CD8-positive, alpha-beta memory T cell (primary cell): ENCODE results near the gene COL4A5. TPM values are rescaled to one million over a fixed set of nuclear protein-coding genes. Genes with fewer than 3 reads are reported as not detected.

Experiments used
- CTCF ChIA-PET: fragments of 350-600 bp; sonication (Branson Sonifier 250); formaldehyde crosslinking; loops from one replicate; lab custom pipeline; 2021; ENCODE audit warnings: antibody characterized with exemption; lab: Charles Lee
- POLR2A ChIA-PET: fragments of 350-600 bp; sonication (Branson Sonifier 250); formaldehyde crosslinking; loops from one replicate; lab custom pipeline; 2021; ENCODE audit warnings: antibody characterized with exemption; lab: Charles Lee
- DNase-seq, 5 donors: peaks; one replicate each; pipeline versions ENCODE4 v3.0.0 to v3.0.0-alpha.2; 2020 to 2022; ENCODE audit warnings: mixed read lengths in 1 of 5
- H3K27ac ChIP-seq: one replicate; pipeline ENCODE4 v1.7.0; 2013; ENCODE audit warnings: low read depth, mild to moderate bottlenecking, low read length, moderate library complexity
- H3K27me3 ChIP-seq: 2 replicates; pipeline ENCODE4 v1.7.0; 2013; ENCODE audit warnings: low read length, mild to moderate bottlenecking; ENCODE audit not compliant: insufficient read depth, poor library complexity, severe bottlenecking
- H3K36me3 ChIP-seq: 2 replicates; pipeline ENCODE4 v1.7.0; 2013; ENCODE audit warnings: mild to moderate bottlenecking, low read length, moderate library complexity; ENCODE audit not compliant: insufficient read depth
- H3K4me1 ChIP-seq: 2 replicates; pipeline ENCODE4 v1.7.0; 2013; ENCODE audit warnings: mild to moderate bottlenecking, low read length, moderate library complexity; ENCODE audit not compliant: insufficient read depth
- H3K4me3 ChIP-seq: 2 replicates; pipeline ENCODE4 v1.7.0; 2013; ENCODE audit warnings: mild to moderate bottlenecking, low read length
- H3K9me3 ChIP-seq: 2 replicates; pipeline ENCODE4 v1.7.0; 2013; ENCODE audit warnings: mild to moderate bottlenecking, low read length
- H3K27ac Mint-ChIP-seq, 8 donors: one replicate each; pipeline ENCODE4 v1.8.0; 2020 to 2021; ENCODE audit warnings: mixed read lengths in 8 of 8, mild to moderate bottlenecking in 6 of 8, inconsistent platforms in 3 of 8, moderate library complexity in 3 of 8
- H3K27me3 Mint-ChIP-seq, 2 donors: one replicate each; pipeline ENCODE4 v1.8.0; 2020 to 2021; ENCODE audit warnings: mixed read lengths in 2 of 2, mild to moderate bottlenecking in 1 of 2, moderate library complexity in 1 of 2
- H3K36me3 Mint-ChIP-seq, 3 donors: one replicate each; pipeline ENCODE4 v1.8.0; 2020 to 2021; ENCODE audit warnings: mixed read lengths in 3 of 3, inconsistent platforms in 1 of 3, mild to moderate bottlenecking in 1 of 3
- H3K4me1 Mint-ChIP-seq, 3 donors: one replicate each; pipeline ENCODE4 v1.8.0; 2020 to 2021; ENCODE audit warnings: mixed read lengths in 3 of 3, inconsistent platforms in 1 of 3, mild to moderate bottlenecking in 1 of 3
- H3K4me3 Mint-ChIP-seq, 7 donors: one replicate each; pipeline ENCODE4 v1.8.0; 2020 to 2021; ENCODE audit warnings: mixed read lengths in 7 of 7, mild to moderate bottlenecking in 6 of 7, moderate library complexity in 4 of 7, inconsistent platforms in 2 of 7
- H3K9me3 Mint-ChIP-seq, 5 donors: one replicate each; pipeline ENCODE4 v1.8.0; 2020 to 2022; ENCODE audit warnings: mixed read lengths in 5 of 5, mild to moderate bottlenecking in 3 of 5, moderate library complexity in 2 of 5, inconsistent platforms in 1 of 5
- polyA plus RNA-seq: library from polyadenylated mRNA; unstranded; fragments of 300-500 nt; fragmentation: Illumina TruSeq; gene quantifications from one replicate; pipeline ENCODE4 v1.2.3, GENCODE V29; 2021
- total RNA-seq, 2 experiments: library from RNA; stranded (reverse); gene quantifications; one replicate each; pipeline ENCODE4 v1.2.3, GENCODE V29; 2021

The COL4A5 gene
- total and polyA plus RNA-seq, 3 experiments from 2014 or later = not detected

GRCh38 chrX:108537005-108537404, 97.4 kb downstream of the COL4A5 start:
- H3K4me3 ChIP-seq = no peak overlapping the region
- Mint-ChIP-seq H3K9me3 (no peaks in the 10 kb centered on the region), H3K4me3 (no peak overlapping the region), H3K27ac (no peak overlapping the region), H3K36me3 (no peaks in the 10 kb centered on the region), H3K27me3 (peaks cover 0 to 4% of the 10 kb centered on the region in 2 donors), H3K4me1 (no peaks in the 10 kb centered on the region)
- H3K36me3 ChIP-seq = no peaks in the 10 kb centered on the region
- no peaks in the 10 kb centered on the region for H3K27me3 ChIP-seq
- no peak for DNase-seq
- no peaks in the 10 kb centered on the region for H3K4me1 ChIP-seq
- ChIA-PET POLR2A (no interaction called here), CTCF (no interaction called here)
- H3K27ac ChIP-seq = no peak overlapping the region
- H3K9me3 ChIP-seq = no peaks in the 10 kb centered on the region

DNA sequence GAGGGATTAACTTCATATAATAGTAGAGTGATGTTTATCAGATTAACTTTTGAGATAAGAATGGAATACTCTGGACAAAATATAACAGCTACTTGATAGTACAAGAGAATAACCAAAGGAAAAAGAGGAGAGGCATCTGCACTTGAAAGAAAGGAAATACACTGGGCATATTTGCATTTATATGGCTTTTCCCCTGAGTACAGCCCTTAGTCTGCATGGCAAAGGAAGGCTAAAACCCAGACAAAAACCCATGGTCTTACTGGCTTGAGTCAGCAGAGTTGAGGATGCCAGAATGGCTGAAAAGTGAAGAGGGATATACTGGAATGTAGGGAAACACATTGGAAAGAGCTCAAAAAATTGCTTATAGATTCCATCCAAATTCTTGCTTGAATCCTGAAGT, 101.6 kb downstream of the COL4A5 start:
- no peaks in the 10 kb centered on the region for H3K9me3 ChIP-seq
- H3K36me3 ChIP-seq = no peaks in the 10 kb centered on the region
- Mint-ChIP-seq H3K27ac (no peak overlapping the region), H3K9me3 (peaks cover 0 to 4% (median 0%) of the 10 kb centered on the region in 5 donors), H3K36me3 (no peaks in the 10 kb centered on the region), H3K27me3 (peaks cover 0 to 5% of the 10 kb centered on the region in 2 donors), H3K4me3 (no peak overlapping the region), H3K4me1 (no peaks in the 10 kb centered on the region)
- no peak overlapping the region for H3K4me3 ChIP-seq
- ChIA-PET POLR2A (no interaction called here), CTCF (no interaction called here)
- DNase-seq = no peak
- H3K27me3 ChIP-seq = no peaks in the 10 kb centered on the region
- no peaks in the 10 kb centered on the region for H3K4me1 ChIP-seq
- no peak overlapping the region for H3K27ac ChIP-seq

DNA sequence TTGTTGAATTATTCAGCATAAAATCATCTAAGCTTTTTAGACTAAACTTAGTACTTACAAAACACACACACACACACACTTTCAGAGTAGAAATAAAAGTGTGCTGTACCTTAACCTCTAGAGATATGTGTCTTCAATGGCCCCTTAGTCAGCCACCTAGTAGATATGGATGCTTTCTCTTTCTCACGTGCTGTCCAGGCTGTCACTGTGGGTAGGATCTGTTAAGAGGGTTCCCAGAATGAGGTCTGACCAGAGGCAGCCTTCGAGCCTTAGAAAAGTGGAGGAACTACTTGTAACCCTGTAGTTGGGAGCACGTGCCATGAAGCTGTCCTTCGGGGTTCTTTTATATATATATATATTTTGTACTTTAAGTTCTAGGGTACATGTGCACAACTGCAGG, 117.9 kb downstream of the COL4A5 start:
- no peaks in the 10 kb centered on the region for H3K36me3 ChIP-seq
- Mint-ChIP-seq H3K4me3 (no peak overlapping the region), H3K27ac (no peak overlapping the region), H3K9me3 (no peaks in the 10 kb centered on the region), H3K27me3 (peaks cover 0 to 2% of the 10 kb centered on the region in 2 donors), H3K4me1 (no peaks in the 10 kb centered on the region), H3K36me3 (peaks cover 0 to 1% (median 0%) of the 10 kb centered on the region in 3 donors)
- H3K27me3 ChIP-seq = no peaks in the 10 kb centered on the region
- no peak overlapping the region for H3K4me3 ChIP-seq
- DNase-seq = no peak
- no peak overlapping the region for H3K27ac ChIP-seq
- CTCF ChIA-PET = no interaction called here
- POLR2A ChIA-PET = no interaction called here
- no peaks in the 10 kb centered on the region for H3K9me3 ChIP-seq
- H3K4me1 ChIP-seq = no peaks in the 10 kb centered on the region

DNA sequence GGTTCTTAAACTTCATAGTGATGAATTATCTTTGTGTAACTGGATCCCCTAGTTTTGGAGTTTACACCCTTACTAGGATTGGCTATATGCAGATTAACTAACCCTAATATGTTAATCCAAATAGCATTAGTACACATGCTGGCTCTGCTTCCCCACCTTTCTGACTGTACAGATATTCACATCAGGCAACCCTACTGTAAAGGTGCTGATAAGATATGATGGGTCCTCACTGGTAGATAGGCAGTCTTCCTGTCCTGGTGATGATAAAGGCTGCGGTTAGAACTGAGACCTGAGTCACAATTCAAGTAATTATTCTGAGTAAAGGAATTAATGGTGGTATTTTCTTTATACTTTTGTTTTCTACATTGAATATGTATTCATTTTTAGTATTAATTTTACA, 118.6 kb downstream of the COL4A5 start:
- CTCF ChIA-PET = no interaction called here
- H3K27me3 ChIP-seq = no peaks in the 10 kb centered on the region
- Mint-ChIP-seq H3K36me3 (peaks cover 0 to 1% (median 0%) of the 10 kb centered on the region in 3 donors), H3K27ac (no peak overlapping the region), H3K4me3 (no peak overlapping the region), H3K27me3 (peaks cover 0 to 2% of the 10 kb centered on the region in 2 donors), H3K9me3 (no peaks in the 10 kb centered on the region), H3K4me1 (no peaks in the 10 kb centered on the region)
- H3K36me3 ChIP-seq = no peaks in the 10 kb centered on the region
- no peaks in the 10 kb centered on the region for H3K4me1 ChIP-seq
- H3K9me3 ChIP-seq = no peaks in the 10 kb centered on the region
- POLR2A ChIA-PET = no interaction called here
- H3K27ac ChIP-seq = no peak overlapping the region
- no peak overlapping the region for H3K4me3 ChIP-seq
- no peak for DNase-seq

GRCh38 chrX:108573136-108573535, 133.5 kb downstream of the COL4A5 start:
- CTCF ChIA-PET = no interaction called here
- no peaks in the 10 kb centered on the region for H3K27me3 ChIP-seq
- no peaks in the 10 kb centered on the region for H3K4me1 ChIP-seq

GRCh38 chrX:108582151-108582550, 142.5 kb downstream of the COL4A5 start:
- POLR2A ChIA-PET = no interaction called here
- no peak overlapping the region for H3K4me3 ChIP-seq
- H3K9me3 ChIP-seq = no peaks in the 10 kb centered on the region
- no peak overlapping the region for H3K27ac ChIP-seq
- Mint-ChIP-seq H3K4me3 (no peak overlapping the region), H3K4me1 (no peaks in the 10 kb centered on the region), H3K9me3 (peaks cover 0 to 2% (median 0%) of the 10 kb centered on the region in 5 donors), H3K27ac (no peak overlapping the region), H3K36me3 (no peaks in the 10 kb centered on the region), H3K27me3 (no peaks in the 10 kb centered on the region)
- no peaks in the 10 kb centered on the region for H3K36me3 ChIP-seq
- CTCF ChIA-PET = no interaction called here
- H3K27me3 ChIP-seq = no peaks in the 10 kb centered on the region
- DNase-seq = no peak
- no peaks in the 10 kb centered on the region for H3K4me1 ChIP-seq

More at GRCh38 chrX:108573136-108573535, 133.5 kb downstream of the COL4A5 start:
- no peak overlapping the region for H3K4me3 ChIP-seq
- Mint-ChIP-seq H3K4me3 (no peak overlapping the region), H3K36me3 (no peaks in the 10 kb centered on the region), H3K4me1 (no peaks in the 10 kb centered on the region), H3K27ac (no peak overlapping the region), H3K9me3 (peaks cover 0 to 3% (median 0%) of the 10 kb centered on the region in 5 donors), H3K27me3 (peaks cover 0 to 2% of the 10 kb centered on the region in 2 donors)
- no peak for DNase-seq
- H3K36me3 ChIP-seq = no peaks in the 10 kb centered on the region
- H3K9me3 ChIP-seq = no peaks in the 10 kb centered on the region
- POLR2A ChIA-PET = no interaction called here
- no peak overlapping the region for H3K27ac ChIP-seq

GRCh38 chrX:108584617-108585211, 145.1 kb downstream of the COL4A5 start:
- Mint-ChIP-seq H3K27ac (no peak overlapping the region), H3K27me3 (no peaks in the 10 kb centered on the region), H3K4me3 (no peak overlapping the region), H3K4me1 (no peaks in the 10 kb centered on the region), H3K36me3 (no peaks in the 10 kb centered on the region), H3K9me3 (peaks cover 0 to 2% (median 0%) of the 10 kb centered on the region in 5 donors)
- H3K4me3 ChIP-seq = no peak overlapping the region
- no peaks in the 10 kb centered on the region for H3K36me3 ChIP-seq
- H3K27me3 ChIP-seq = no peaks in the 10 kb centered on the region
- no peaks in the 10 kb centered on the region for H3K9me3 ChIP-seq
- no peaks in the 10 kb centered on the region for H3K4me1 ChIP-seq
- CTCF ChIA-PET = no interaction called here
- POLR2A ChIA-PET = no interaction called here
- DNase-seq = no peak
- H3K27ac ChIP-seq = no peak overlapping the region

DNA sequence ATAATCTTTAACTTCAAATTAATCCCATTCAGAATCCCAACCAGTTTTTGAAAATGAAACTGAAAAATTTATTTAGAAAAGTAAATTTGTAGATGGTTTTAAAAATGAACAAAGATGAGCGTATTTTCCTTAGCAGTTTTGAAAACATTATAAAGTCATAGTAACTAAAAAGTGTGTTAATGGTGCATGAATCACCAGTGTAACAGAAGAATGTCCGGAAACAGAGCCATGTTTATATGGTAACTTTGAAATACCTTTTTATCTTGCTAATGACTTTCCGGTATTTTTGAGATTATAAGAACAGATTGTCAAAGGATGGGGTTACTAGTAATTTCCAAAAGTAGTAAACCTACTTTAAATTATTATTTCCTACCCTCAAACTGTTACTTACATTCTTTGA, 150.9 kb downstream of the COL4A5 start:
- no peak overlapping the region for H3K4me3 ChIP-seq
- Mint-ChIP-seq H3K4me1 (no peaks in the 10 kb centered on the region), H3K27me3 (peaks cover 0 to 1% of the 10 kb centered on the region in 2 donors), H3K9me3 (no peaks in the 10 kb centered on the region), H3K4me3 (no peak overlapping the region), H3K36me3 (no peaks in the 10 kb centered on the region), H3K27ac (no peak overlapping the region)
- H3K4me1 ChIP-seq = no peaks in the 10 kb centered on the region
- H3K9me3 ChIP-seq = no peaks in the 10 kb centered on the region
- DNase-seq = no peak
- no peaks in the 10 kb centered on the region for H3K27me3 ChIP-seq
- ChIA-PET POLR2A (no interaction called here), CTCF (no interaction called here)
- H3K27ac ChIP-seq = no peak overlapping the region
- H3K36me3 ChIP-seq = no peaks in the 10 kb centered on the region
